Neural progenitor cell (in vitro differentiated cells): Measurements from ENCODE around the gene KCNK1. TPM values are rescaled to one million over a fixed set of nuclear protein-coding genes. Genes with fewer than 3 reads are reported as not detected.
"Not testable (repeated sequence)": the region's sequence is repeated elsewhere in the genome, so short reads cannot be mapped to it uniquely, and the experiment has no call there.

ENCODE experiments used
- DNase-seq: peaks from one replicate; pipeline ENCODE4 v3.0.0-alpha.2; 2016; ENCODE audit warnings: low spot score
- H2AFZ ChIP-seq: fragments of 200-600 bp; sonication (generic); replicated peaks from 2 replicates; pipeline ENCODE4 v1.6.1; 2016; ENCODE audit warnings: antibody characterized with exemption
- H3F3A ChIP-seq: fragments of 200-600 bp; sonication (generic); 2 replicates; pipeline ENCODE4 v1.6.1; 2016; ENCODE audit warnings: antibody characterized with exemption, low read depth
- H3K27ac ChIP-seq: fragments of 200-600 bp; sonication (generic); 2 replicates; pipeline ENCODE4 v1.5.1; 2016; ENCODE audit warnings: mild to moderate bottlenecking
- H3K27me3 ChIP-seq: fragments of 200-600 bp; sonication (generic); 2 replicates; pipeline ENCODE4 v1.6.1; 2016; ENCODE audit warnings: mild to moderate bottlenecking, moderate library complexity
- H3K36me3 ChIP-seq: fragments of 200-600 bp; sonication (generic); 2 replicates; pipeline ENCODE4 v1.5.1; 2016
- H3K4me1 ChIP-seq: fragments of 200-600 bp; sonication (generic); 2 replicates; pipeline ENCODE4 v1.6.1; 2016; ENCODE audit warnings: mixed run types
- H3K4me2 ChIP-seq: fragments of 200-600 bp; sonication (generic); 2 replicates; pipeline ENCODE4 v1.6.1; 2016
- H3K4me3 ChIP-seq: fragments of 200-600 bp; sonication (generic); 2 replicates; pipeline ENCODE4 v1.5.1; 2016
- H3K79me2 ChIP-seq: fragments of 200-600 bp; sonication (generic); 2 replicates; pipeline ENCODE4 v1.6.1; 2016; ENCODE audit warnings: low read depth
- H3K9ac ChIP-seq: fragments of 200-600 bp; sonication (generic); 2 replicates; pipeline ENCODE4 v1.6.1; 2016
- H3K9me3 ChIP-seq: fragments of 200-600 bp; sonication (generic); 2 replicates; pipeline ENCODE4 v1.5.1; 2016; ENCODE audit warnings: low read depth
- H4K20me1 ChIP-seq: fragments of 200-600 bp; sonication (generic); 2 replicates; pipeline ENCODE4 v1.6.1; 2016; ENCODE audit warnings: low read depth
- H3K27ac Mint-ChIP-seq: 3 replicates; pipeline ENCODE4 v1.8.0; 2021; ENCODE audit warnings: mixed read lengths
- H3K27me3 Mint-ChIP-seq: 2 replicates; pipeline ENCODE4 v1.8.0; 2022; ENCODE audit warnings: low read depth, mild to moderate bottlenecking, inconsistent platforms, moderate library complexity, mixed read lengths; ENCODE audit not compliant: insufficient read depth
- H3K36me3 Mint-ChIP-seq: 3 replicates; pipeline ENCODE4 v1.8.0; 2021; ENCODE audit warnings: mixed read lengths
- H3K4me1 Mint-ChIP-seq: 3 replicates; pipeline ENCODE4 v1.8.0; 2021; ENCODE audit warnings: mixed read lengths
- H3K4me3 Mint-ChIP-seq: 3 replicates; pipeline ENCODE4 v1.8.0; 2021; ENCODE audit warnings: mild to moderate bottlenecking, moderate library complexity, mixed read lengths
- H3K9me3 Mint-ChIP-seq: 3 replicates; pipeline ENCODE4 v1.8.0; 2020; ENCODE audit warnings: mixed read lengths
- EZH2 ChIP-seq: fragments of 200-600 bp; sonication (generic); IDR thresholded peaks from 2 replicates; pipeline ENCODE4 v1.6.1; 2017; ENCODE audit warnings: antibody characterized with exemption, mild to moderate bottlenecking, moderate library complexity
- EZH2phosphoT487 ChIP-seq: fragments of 200-600 bp; sonication (generic); IDR thresholded peaks from 2 replicates; pipeline ENCODE4 v1.6.1; 2017; ENCODE audit warnings: antibody characterized with exemption
- total RNA-seq: library from RNA; depleted of rRNA; stranded (reverse); fragments of >200 nt; gene quantifications from 2 replicates; pipeline ENCODE4 v1.2.3, GENCODE V29; 2015; ENCODE audit warnings: low replicate concordance
- TF ChIP-seq, protein P1 (sequence below): fragments of 200-600 bp; sonication (generic); IDR thresholded peaks from 2 replicates; pipeline ENCODE4 v1.5.1; 2017; ENCODE audit warnings: antibody characterized with exemption, mild to moderate bottlenecking

Gene KCNK1
- total RNA-seq, 1 donor from 2014 or later = 0.11 TPM

DNA sequence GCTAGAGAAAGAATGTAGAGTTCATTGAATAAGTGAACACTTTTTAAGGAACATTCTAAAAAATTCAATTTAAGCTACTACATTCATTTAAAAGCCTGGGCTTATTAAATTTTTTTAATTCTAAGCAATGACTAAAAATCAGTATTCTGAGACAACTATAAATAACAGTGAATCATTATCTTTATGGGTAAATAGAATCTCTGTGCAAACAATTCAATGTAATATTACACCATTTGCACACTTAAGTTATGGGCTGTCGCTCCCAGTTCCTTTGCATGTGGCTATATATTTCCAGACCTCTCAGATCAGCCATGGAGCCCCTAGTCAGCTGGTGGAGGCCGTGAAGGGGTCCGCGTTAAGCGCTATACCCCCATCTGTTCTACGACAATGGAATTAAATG lies 65.1 kb downstream of the KCNK1 start:
- H3K4me3 Mint-ChIP-seq = no peak overlapping the region
- Histone ChIP-seq H3K4me1 (peaks cover 11% of the 10 kb centered on the region), H3K4me3 (no peak overlapping the region), H3K4me2 (no peak overlapping the region), H3K9ac (no peak overlapping the region), H3K79me2 (no peaks in the 10 kb centered on the region), H2AFZ (no peak overlapping the region), H3F3A (no peaks in the 10 kb centered on the region), H3K9me3 (no peaks in the 10 kb centered on the region), H4K20me1 (no peaks in the 10 kb centered on the region), H3K36me3 (no peaks in the 10 kb centered on the region), H3K27ac (no peak overlapping the region), H3K27me3 (no peaks in the 10 kb centered on the region)
- peaks cover 2% of the 10 kb centered on the region for H3K9me3 Mint-ChIP-seq
- peaks cover 2% of the 10 kb centered on the region for H3K27me3 Mint-ChIP-seq
- peak; percentile 7 for DNase-seq
- peaks cover 12% of the 10 kb centered on the region for H3K4me1 Mint-ChIP-seq
- no peak overlapping the region for H3K27ac Mint-ChIP-seq
- no peaks in the 10 kb centered on the region for H3K36me3 Mint-ChIP-seq
- no peak for TF ChIP-seq EZH2phosphoT487
- TF ChIP-seq, protein P1, sequence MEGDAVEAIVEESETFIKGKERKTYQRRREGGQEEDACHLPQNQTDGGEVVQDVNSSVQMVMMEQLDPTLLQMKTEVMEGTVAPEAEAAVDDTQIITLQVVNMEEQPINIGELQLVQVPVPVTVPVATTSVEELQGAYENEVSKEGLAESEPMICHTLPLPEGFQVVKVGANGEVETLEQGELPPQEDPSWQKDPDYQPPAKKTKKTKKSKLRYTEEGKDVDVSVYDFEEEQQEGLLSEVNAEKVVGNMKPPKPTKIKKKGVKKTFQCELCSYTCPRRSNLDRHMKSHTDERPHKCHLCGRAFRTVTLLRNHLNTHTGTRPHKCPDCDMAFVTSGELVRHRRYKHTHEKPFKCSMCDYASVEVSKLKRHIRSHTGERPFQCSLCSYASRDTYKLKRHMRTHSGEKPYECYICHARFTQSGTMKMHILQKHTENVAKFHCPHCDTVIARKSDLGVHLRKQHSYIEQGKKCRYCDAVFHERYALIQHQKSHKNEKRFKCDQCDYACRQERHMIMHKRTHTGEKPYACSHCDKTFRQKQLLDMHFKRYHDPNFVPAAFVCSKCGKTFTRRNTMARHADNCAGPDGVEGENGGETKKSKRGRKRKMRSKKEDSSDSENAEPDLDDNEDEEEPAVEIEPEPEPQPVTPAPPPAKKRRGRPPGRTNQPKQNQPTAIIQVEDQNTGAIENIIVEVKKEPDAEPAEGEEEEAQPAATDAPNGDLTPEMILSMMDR = no peak
- no peak for TF ChIP-seq EZH2

DNA sequence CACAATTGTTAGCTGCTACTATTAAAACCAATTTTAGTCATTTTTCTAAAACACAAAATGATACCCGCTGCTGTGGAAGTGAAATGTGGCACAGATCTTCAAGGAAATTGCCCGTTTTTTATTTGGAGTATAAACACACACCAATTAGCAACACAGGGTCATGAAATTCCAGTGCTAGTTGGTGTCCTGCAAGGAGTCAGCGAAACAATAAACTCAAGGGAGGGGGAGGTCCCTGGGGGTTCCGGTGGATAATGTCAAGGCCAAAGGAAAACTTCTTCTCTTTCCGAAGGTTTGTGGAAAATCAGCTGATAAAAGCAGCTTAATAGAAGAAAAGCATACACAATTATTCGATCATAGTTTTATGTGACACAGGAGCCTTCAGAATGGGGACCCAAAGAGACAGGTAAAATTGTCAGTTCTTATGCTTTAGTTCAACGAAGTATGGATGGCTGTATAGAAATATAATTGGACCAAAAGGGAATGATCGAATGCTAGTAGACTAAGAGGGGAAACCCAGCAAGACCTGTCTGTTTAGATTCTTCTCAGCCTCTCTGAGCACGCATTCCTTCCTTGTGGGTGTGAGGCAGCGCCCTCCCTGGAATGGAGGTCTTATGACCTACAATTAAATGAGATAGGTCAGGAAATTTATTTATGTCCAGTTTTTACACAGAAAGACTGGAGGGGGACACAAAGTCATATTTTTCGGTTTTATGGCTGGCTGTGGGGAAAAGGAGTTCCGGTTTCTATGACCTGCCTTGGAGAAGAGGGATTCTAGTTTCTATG lies 65.9 kb downstream of the KCNK1 start:
- no peak overlapping the region for H2AFZ ChIP-seq
- Mint-ChIP-seq H3K27me3 (peaks cover 2% of the 10 kb centered on the region), H3K9me3 (peaks cover 2% of the 10 kb centered on the region), H3K27ac (no peak overlapping the region), H3K36me3 (no peaks in the 10 kb centered on the region), H3K4me1 (peaks cover 12% of the 10 kb centered on the region), H3K4me3 (no peak overlapping the region)
- H3F3A ChIP-seq = no peaks in the 10 kb centered on the region
- H3K4me1 ChIP-seq = peaks cover 11% of the 10 kb centered on the region
- H4K20me1 ChIP-seq = no peaks in the 10 kb centered on the region
- H3K4me3 ChIP-seq = no peak overlapping the region
- no peak for TF ChIP-seq EZH2
- TF ChIP-seq EZH2phosphoT487 = no peak
- TF ChIP-seq, protein P1 = no peak
- H3K9ac ChIP-seq = no peak overlapping the region
- no peak overlapping the region for H3K27ac ChIP-seq
- H3K79me2 ChIP-seq = no peaks in the 10 kb centered on the region
- H3K4me2 ChIP-seq = no peak overlapping the region
- no peak for DNase-seq
- H3K9me3 ChIP-seq = no peaks in the 10 kb centered on the region
- no peaks in the 10 kb centered on the region for H3K27me3 ChIP-seq
- H3K36me3 ChIP-seq = no peaks in the 10 kb centered on the region

DNA sequence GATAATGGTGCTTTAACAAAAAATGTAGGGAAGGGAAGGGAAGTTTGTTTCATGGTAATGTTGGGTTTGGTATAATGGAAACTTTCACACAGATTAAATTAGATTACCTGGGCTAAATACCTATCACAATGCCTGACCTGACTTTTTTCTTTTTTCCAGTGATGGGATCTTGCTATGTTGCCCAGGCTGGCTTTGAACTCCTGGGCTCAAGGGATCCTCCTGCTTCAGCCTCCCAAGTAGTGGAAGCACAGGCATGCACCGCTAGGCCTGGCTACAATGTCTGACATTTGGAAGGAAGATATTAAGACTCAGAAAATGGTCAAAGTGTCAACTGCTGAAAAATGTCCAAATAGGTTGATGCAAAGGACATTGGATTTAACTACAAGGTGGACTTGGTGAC lies 67.4 kb downstream of the KCNK1 start:
- Mint-ChIP-seq H3K27ac (no peak overlapping the region), H3K4me3 (no peak overlapping the region), H3K36me3 (no peaks in the 10 kb centered on the region), H3K27me3 (peaks cover 2% of the 10 kb centered on the region), H3K4me1 (peaks cover 12% of the 10 kb centered on the region), H3K9me3 (peaks cover 2% of the 10 kb centered on the region)
- Histone ChIP-seq H3K4me1 (peaks cover 11% of the 10 kb centered on the region), H3K27me3 (no peaks in the 10 kb centered on the region), H3K4me3 (no peak overlapping the region), H3K9ac (no peak overlapping the region), H3K9me3 (no peaks in the 10 kb centered on the region), H3K4me2 (no peak overlapping the region), H3F3A (no peaks in the 10 kb centered on the region), H4K20me1 (no peaks in the 10 kb centered on the region), H3K79me2 (no peaks in the 10 kb centered on the region), H3K36me3 (no peaks in the 10 kb centered on the region), H3K27ac (no peak overlapping the region), H2AFZ (no peak overlapping the region)
- no peak for DNase-seq
- no peak for TF ChIP-seq EZH2phosphoT487
- TF ChIP-seq, protein P1 = no peak
- TF ChIP-seq EZH2 = no peak

DNA sequence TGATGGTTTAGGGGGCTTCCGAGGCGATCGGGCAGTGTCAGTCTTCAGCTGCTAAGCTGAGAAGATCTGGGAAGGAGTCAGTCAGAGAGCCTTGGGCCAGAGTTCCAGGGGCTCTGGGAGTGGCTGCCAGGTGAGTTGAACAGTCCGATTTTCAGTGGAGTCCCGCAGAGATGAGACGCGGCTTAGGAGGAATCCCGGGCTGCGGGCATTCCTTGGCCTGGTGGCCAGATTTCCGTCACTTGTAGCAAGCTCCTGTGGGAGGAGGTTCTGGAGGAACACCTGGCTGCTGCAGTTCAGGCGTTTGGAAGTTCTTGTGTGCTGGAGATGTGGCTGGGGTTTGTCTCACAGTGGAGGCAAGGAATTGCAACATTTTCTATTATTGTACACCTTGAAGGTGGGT lies 72.7 kb downstream of the KCNK1 start:
- H3K9me3 ChIP-seq, H3K27ac ChIP-seq, H3K4me3 Mint-ChIP-seq, H3K27ac Mint-ChIP-seq, H3K27me3 Mint-ChIP-seq, H2AFZ ChIP-seq, H3K9ac ChIP-seq, DNase-seq, H3K36me3 Mint-ChIP-seq, H3F3A ChIP-seq, H3K4me2 ChIP-seq, H3K9me3 Mint-ChIP-seq, H3K4me1 Mint-ChIP-seq, H3K79me2 ChIP-seq, H3K36me3 ChIP-seq, H3K4me1 ChIP-seq, H4K20me1 ChIP-seq, H3K4me3 ChIP-seq, H3K27me3 ChIP-seq: not testable (repeated sequence)
